ENCODE results near the gene MSI2. TPM values are rescaled to one million over a fixed set of nuclear protein-coding genes. Genes with fewer than 3 reads are reported as not detected.
A peak's percentile ranks its signal among the peaks of the same experiment; 100 is the strongest.

The MSI2 gene
- total and polyA plus RNA-seq, 9 of the 15 experiments (the other 6 are each of a cell fraction or from before 2014, with no cell fraction given), result 4.6 to 61.8 (median 42.4) TPM

DNA sequence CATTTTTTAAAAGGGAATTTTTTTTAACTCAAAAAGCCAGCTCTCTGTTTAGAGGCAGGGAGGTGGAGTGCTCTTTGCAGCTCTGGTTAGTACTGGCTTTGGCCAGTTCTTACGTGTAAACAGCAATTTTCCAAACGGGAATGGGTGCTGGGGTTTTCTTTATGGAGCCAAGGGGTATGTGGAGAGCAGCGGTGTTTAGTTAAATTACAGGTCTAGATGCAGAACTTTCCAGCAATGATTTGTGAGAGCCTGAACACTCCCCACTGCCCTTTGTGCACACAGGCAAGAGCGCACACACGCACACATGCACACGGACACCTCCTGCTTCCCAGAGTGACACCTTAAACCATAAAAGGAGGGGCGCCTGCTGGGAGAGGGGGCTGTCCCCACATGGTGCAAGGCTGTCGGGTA, 140.2 kb downstream of the MSI2 start:
- H4K20me1 ChIP-seq (replicated peaks; ENCODE audit: control insufficient read depth, insufficient read depth, low read length), result 0 out of 2 replicates have a peak, but pooled peaks cover 3% of the 10 kb centered on the region
- in situ Hi-C loops (cut with MboI) (no loop called here), intact Hi-C loops (cut with micrococcal nuclease) (no loop called here)
- H3K27ac ChIP-seq (ENCODE audit: extremely low read depth, low read depth, low read length), result no peak overlapping the region
- H3K27me3 ChIP-seq (ENCODE audit: control insufficient read depth in 2 of 2, insufficient read depth in 2 of 2, low read length in 2 of 2), result no peaks in the 10 kb centered on the region
- no peaks in the 10 kb centered on the region for H3K9me1 ChIP-seq (ENCODE audit: control insufficient read depth, insufficient read depth, low read length)
- BruUV-seq (replicated peaks), result no TSS peak
- WGBS (ENCODE audit: insufficient coverage, low coverage, missing lambda C conversion rate), result 77% methylated on average over 8 of the region's 8 CpGs
- no peak for ATAC-seq
- peaks cover 4% of the 10 kb centered on the region; the same call in 1 of the 3 replicates for H3K36me3 ChIP-seq (ENCODE audit: control insufficient read depth, insufficient read depth, low read length)
- ChIA-PET CTCF (ENCODE audit: low intra/inter-chr PET ratio) (no interaction called here), POLR2A (interaction anchor here (0.8 kb wide), 1 partner anchor 152 kb away, joined by 3 read pairs; no protein-coding TSS in a partner anchor)
- TF ChIP-seq RFX1 (IDR thresholded peaks at IDR 0.05) (no peak), POLR2B (IDR thresholded peaks at IDR 0.05; ENCODE audit: low read depth, partially characterized antibody) (no peak)
- TF ChIP-seq, protein P1, sequence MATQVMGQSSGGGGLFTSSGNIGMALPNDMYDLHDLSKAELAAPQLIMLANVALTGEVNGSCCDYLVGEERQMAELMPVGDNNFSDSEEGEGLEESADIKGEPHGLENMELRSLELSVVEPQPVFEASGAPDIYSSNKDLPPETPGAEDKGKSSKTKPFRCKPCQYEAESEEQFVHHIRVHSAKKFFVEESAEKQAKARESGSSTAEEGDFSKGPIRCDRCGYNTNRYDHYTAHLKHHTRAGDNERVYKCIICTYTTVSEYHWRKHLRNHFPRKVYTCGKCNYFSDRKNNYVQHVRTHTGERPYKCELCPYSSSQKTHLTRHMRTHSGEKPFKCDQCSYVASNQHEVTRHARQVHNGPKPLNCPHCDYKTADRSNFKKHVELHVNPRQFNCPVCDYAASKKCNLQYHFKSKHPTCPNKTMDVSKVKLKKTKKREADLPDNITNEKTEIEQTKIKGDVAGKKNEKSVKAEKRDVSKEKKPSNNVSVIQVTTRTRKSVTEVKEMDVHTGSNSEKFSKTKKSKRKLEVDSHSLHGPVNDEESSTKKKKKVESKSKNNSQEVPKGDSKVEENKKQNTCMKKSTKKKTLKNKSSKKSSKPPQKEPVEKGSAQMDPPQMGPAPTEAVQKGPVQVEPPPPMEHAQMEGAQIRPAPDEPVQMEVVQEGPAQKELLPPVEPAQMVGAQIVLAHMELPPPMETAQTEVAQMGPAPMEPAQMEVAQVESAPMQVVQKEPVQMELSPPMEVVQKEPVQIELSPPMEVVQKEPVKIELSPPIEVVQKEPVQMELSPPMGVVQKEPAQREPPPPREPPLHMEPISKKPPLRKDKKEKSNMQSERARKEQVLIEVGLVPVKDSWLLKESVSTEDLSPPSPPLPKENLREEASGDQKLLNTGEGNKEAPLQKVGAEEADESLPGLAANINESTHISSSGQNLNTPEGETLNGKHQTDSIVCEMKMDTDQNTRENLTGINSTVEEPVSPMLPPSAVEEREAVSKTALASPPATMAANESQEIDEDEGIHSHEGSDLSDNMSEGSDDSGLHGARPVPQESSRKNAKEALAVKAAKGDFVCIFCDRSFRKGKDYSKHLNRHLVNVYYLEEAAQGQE (IDR thresholded peaks at IDR 0.05; ENCODE audit: borderline replicate concordance), result peak; percentile 15; the same call in 1 of the 2 replicates
- TF ChIP-seq, protein P1 (CRISPR knock-in tag; IDR thresholded peaks at IDR 0.05; ENCODE audit: low read depth), result no peak
- peaks cover 17% of the 10 kb centered on the region; the same call in 2 of the 3 replicates for H3K79me2 ChIP-seq (ENCODE audit: control insufficient read depth, insufficient read depth, low read length)
- H3K4me3 ChIP-seq, result no peak overlapping the region
- no peak overlapping the region for H3K9ac ChIP-seq (ENCODE audit: insufficient read depth in 1 of 2, low read depth in 2 of 2, low read length in 2 of 2)
- no peak overlapping the region for H3K4me2 ChIP-seq (ENCODE audit: insufficient read depth, low read length)
- H2AFZ ChIP-seq (ENCODE audit: low read depth, low read length), result no peak overlapping the region
- no peaks in the 10 kb centered on the region for H3K9me3 ChIP-seq (replicated peaks; ENCODE audit: control insufficient read depth, insufficient read depth, low read depth, low read length)
- peaks cover 5 to 6% of the 10 kb centered on the region in 2 experiments; a peak in 4 of 5 replicates for H3K4me1 ChIP-seq (replicated peaks in 1 of 2; ENCODE audit: control insufficient read depth in 2 of 2, insufficient read depth in 2 of 2, low read length in 2 of 2)
- no peak for DNase-seq (ENCODE audit: extremely low read depth in 1 of 4, low spot score in 3 of 4)
- no peak for FAIRE-seq

Data from K562 (cell line).